Activated naive CD4-positive, alpha-beta T cell (primary cell): ENCODE data around the gene TTC16.

Experiments
- DNase-seq, 4 experiments: peaks; one replicate each; lab custom pipeline; 2025; lab: John Stamatoyannopoulos, UW

TTC16 gene

GRCh38 chr9:127715470-127716337 is at the start of gene TTC16, which contains the start of gene PTRH1:
TTC16 (plus strand) TSS chr9:127716079; CDS start chr9:127716146, 67 bp downstream.
PTRH1 (minus strand) TSS chr9:127715663; CDS start chr9:127715639, 24 bp downstream.
- DNase-seq: peak; percentile 92 to 96 (median 92)

- no peak for DNase-seq
These were observed 48.6 kb upstream of the TTC16 start for GRCh38 chr9:127667127-127667844.

DNA sequence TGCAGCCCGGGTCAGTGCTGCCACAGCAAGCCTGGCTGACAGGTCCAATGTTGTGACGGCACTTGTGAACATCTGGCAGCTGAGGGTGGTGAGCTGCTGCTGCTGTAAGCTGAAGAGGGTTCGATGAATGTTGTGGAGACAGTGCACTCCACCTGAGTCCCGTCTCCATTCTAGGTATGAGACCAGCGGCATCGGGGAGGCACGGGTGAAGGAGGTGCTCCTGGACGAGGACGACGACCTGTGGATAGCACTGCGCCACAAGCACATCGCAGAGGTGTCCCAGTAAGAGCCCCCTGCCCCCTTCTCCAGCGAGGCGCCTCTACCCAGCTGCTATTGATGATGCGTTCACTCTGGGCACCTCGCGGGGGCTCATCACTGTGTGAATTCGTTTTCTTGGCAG is 48.0 kb upstream of the TTC16 start:
- no peak for DNase-seq

GRCh38 chr9:127673234-127673633 is 42.6 kb upstream of the TTC16 start:
- DNase-seq: no peak

GRCh38 chr9:127676638-127677037 is 39.2 kb upstream of the TTC16 start:
- no peak for DNase-seq

GRCh38 chr9:127679506-127679905 is 36.4 kb upstream of the TTC16 start:
- DNase-seq: no peak

DNA sequence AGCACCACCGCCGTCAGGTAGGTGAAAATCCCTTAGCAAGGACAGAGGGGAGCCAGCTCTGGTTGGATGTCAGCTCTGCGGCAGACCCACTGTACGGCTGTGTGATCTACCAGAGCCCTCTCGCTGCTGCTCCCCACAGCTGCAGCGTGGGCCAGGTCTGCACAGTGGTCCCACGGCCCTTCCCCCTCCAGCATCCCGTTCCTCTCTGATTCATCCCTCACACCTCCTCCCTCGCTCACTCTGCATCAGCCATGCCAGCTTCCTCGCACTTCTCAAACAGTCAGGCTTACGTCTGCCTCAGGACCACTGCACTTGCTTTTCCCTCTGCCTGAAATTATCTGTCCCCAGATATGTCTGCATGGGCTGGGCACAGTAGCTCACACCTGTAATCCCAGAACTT is 35.7 kb upstream of the TTC16 start:
- DNase-seq: no peak

DNA sequence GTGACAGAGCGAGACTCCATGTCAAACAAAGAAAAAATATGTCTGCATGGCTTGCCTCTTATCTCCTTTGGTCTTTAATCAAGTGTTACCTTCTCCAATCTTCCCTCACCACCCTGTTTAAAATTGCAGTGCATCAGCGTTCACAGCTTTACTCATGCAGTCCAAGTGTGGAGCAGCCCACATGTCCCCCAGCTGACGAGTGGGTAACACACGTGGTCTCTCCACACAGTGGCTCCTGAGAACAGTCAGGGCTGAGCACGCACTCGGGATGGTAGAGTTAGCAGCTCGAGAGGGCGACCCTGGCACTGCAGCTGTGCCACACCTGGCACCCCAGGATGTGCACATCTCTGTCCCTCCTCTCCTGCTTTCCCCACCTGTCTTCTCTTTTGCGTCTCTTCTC is 35.0 kb upstream of the TTC16 start:
- DNase-seq: no peak

- no peak for DNase-seq
These were observed 33.3 kb upstream of the TTC16 start for GRCh38 chr9:127682351-127683136.

DNA sequence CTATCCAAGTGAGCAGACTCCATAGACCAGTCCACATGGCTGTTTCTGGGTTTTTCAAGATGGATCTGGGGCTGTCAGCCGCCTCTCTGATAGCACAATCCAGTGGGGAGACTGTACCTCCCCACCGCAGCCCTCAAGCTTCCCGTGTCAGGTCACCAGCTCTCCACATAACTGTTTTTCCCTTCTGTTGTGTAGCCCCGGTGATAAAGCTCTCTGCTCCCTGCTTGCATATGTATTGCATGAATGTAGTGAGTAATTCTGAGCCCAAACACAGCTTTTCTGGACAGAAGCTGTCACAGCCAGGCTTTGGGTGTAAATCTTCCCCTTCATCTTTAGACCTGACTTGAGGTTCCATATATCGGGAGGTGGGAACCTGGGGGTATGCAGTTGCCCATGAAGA is 32.2 kb upstream of the TTC16 start:
- no peak for DNase-seq

- DNase-seq: no peak
These were observed 31.3 kb upstream of the TTC16 start for GRCh38 chr9:127684576-127684975.

- DNase-seq: no peak
These were observed 29.2 kb upstream of the TTC16 start for GRCh38 chr9:127686461-127687393.

GRCh38 chr9:127689329-127690000 is 26.4 kb upstream of the TTC16 start:
- no peak for DNase-seq

GRCh38 chr9:127690735-127691134 is 25.1 kb upstream of the TTC16 start:
- DNase-seq: no peak

DNA sequence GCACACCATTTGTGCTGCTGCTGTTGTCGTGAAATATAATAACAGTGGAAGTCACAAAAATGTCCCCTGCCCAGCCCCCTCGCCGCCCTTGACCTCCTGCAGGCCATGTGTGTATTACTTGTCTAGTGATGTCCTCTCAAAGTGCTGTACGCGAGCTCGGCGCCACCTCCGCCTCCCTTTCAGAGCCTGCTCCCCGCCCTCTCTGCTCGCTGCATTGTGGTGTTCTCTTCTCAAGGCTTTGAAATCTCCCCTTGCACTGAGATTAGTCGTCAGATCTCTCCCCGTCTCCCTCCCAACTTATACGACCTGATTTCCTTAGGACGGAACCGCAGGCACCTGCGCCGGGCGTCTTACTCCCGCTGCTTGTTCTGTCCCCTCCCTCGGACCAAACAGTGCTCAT is 23.8 kb upstream of the TTC16 start:
- DNase-seq: no peak

DNA sequence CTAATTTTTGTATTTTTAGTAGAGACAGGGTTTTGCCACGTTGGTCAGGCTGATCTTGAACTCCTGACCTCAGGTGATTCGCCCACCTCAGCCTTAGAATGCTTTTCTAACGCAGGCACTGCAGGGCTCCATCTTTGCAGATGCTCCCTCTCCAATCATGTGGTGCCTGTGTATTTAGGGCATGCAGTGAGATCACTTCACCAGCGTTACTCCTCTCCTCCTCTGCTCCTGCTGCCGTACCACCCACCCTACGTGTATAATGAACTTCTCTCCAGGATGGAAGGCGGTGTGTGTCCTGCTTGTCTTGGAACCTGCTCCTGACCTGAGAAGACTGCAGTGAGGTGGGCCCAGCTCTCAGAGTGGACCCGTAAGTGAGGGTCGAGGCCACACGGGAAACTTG is 22.7 kb upstream of the TTC16 start:
- DNase-seq: no peak

DNA sequence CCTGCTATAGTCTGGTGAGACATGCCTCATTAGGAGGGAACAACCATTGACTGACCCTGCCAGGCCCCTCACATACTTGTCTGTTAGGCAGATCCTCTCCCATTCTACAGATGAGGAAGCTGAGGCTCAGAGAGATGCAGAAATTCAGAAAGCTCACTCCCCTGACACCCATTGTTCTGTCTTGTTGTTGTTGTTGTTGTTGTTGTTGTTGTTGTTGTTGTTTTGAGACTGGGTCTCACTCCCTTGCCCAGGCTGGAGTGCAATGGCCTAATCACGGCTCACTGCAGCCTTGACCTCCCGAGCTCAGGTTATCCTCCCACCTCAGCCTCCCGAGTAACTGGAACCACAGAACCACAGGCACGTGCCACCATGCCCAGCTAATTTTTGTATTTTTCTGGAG is 22.2 kb upstream of the TTC16 start:
- no peak for DNase-seq

- DNase-seq: no peak
These were observed 20.8 kb upstream of the TTC16 start for GRCh38 chr9:127694890-127695720.

GRCh38 chr9:127697575-127697974 is 18.3 kb upstream of the TTC16 start:
- no peak for DNase-seq

- DNase-seq: no peak
These were observed 17.5 kb upstream of the TTC16 start for GRCh38 chr9:127698386-127698785.
